K562 (cell line): ENCODE data around the gene ASIC1. TPM values are rescaled to one million over a fixed set of nuclear protein-coding genes. Genes with fewer than 3 reads are reported as not detected.
A peak's percentile ranks its signal among the peaks of the same experiment; 100 is the strongest.

Experiments used
- CBFA2T3 ChIP-seq: fragments of 450-650 bp; IDR thresholded peaks from 2 replicates; pipeline ENCODE4 v1.6.1; 2017
- CBX3 ChIP-seq, 2 experiments: IDR thresholded peaks; 1 replicate in 1 of 2; 2 replicates in 1 of 2; pipeline ENCODE4 v1.6.1; 2012; ENCODE audit warnings: inconsistent platforms in 2 of 2, low read length in 2 of 2, borderline replicate concordance in 1 of 2, control low read depth in 1 of 2
- CTCF ChIP-seq, 3 experiments: IDR thresholded peaks in 2 of 3; conservative IDR thresholded peaks in 1 of 3; 2 replicates each; pipeline ENCODE4 v1.5.1; 2011 to 2012; ENCODE audit warnings: low read length in 3 of 3, mild to moderate bottlenecking in 3 of 3, control low read depth in 2 of 3, improper control_type of control experiment in 1 of 3, inconsistent platforms in 1 of 3, low read depth in 1 of 3, mixed read lengths in 1 of 3, moderate library complexity in 1 of 3; ENCODE audit not compliant: insufficient read depth in 2 of 3
- FOXA3 ChIP-seq, 2 experiments: fragments of 450-650 bp in 1 of 2; sonication (generic) in 1 of 2; formaldehyde crosslinking; IDR thresholded peaks in 1 of 2; conservative IDR thresholded peaks in 1 of 2; 2 replicates each; pipeline versions ENCODE4 v1.4.0 to v1.8.0; 2020 to 2022; ENCODE audit warnings: mild to moderate bottlenecking in 2 of 2, missing genetic modification reagents in 1 of 2
- FUS ChIP-seq: fragments of 200-400 bp; formaldehyde crosslinking; optimal IDR thresholded peaks from 2 replicates; pipeline ENCODE3; 2017; ENCODE audit warnings: low read depth, low read length
- HDAC1 ChIP-seq, 2 experiments: fragments of 450-650 bp; IDR thresholded peaks; 2 replicates each; pipeline ENCODE4 v1.6.1; 2016 to 2017; ENCODE audit warnings: inconsistent platforms in 1 of 2, mild to moderate bottlenecking in 1 of 2, moderate library complexity in 1 of 2
- POLR2AphosphoS2 ChIP-seq: IDR thresholded peaks from 2 replicates; pipeline ENCODE4 v1.6.1; 2012; ENCODE audit warnings: low read length, improper control_type of control experiment
- SMC3 ChIP-seq: conservative IDR thresholded peaks from 2 replicates; pipeline ENCODE4 v1.6.1; 2011; ENCODE audit warnings: low read depth, low read length, improper control_type of control experiment; ENCODE audit not compliant: insufficient read depth
- THRB ChIP-seq: fragments of 450-650 bp; formaldehyde crosslinking; conservative IDR thresholded peaks from 2 replicates; pipeline ENCODE4 v1.4.0; 2022; ENCODE audit warnings: mild to moderate bottlenecking, missing genetic modification characterization
- XRCC3 ChIP-seq: fragments of 450-650 bp; IDR thresholded peaks from 2 replicates; pipeline ENCODE4 v1.6.1; 2017; ENCODE audit warnings: mild to moderate bottlenecking, moderate library complexity
- ZKSCAN3 ChIP-seq: fragments of 250-450 bp; sonication (Bioruptor Pico); IDR thresholded peaks from 2 replicates; pipeline ENCODE4 v1.4.0; 2020
- ZNF175 ChIP-seq: fragments of 200-800 bp; sonication (Bioruptor generic); IDR thresholded peaks from 2 replicates; pipeline ENCODE4 v1.6.1; 2016; ENCODE audit warnings: low read depth, mild to moderate bottlenecking, missing genetic modification characterization, missing compliant biosample characterization
- ZNF277 ChIP-seq: fragments of 250-450 bp; sonication (Bioruptor Pico); IDR thresholded peaks from 2 replicates; pipeline ENCODE4 v1.8.0; 2022; ENCODE audit warnings: inconsistent platforms, mild to moderate bottlenecking, moderate library complexity, borderline replicate concordance
- ZNF644 ChIP-seq: fragments of 200-800 bp; sonication (Bioruptor generic); IDR thresholded peaks from 2 replicates; pipeline ENCODE4 v1.6.1; 2016; ENCODE audit warnings: low read depth, missing genetic modification characterization, missing compliant biosample characterization
- polyA plus RNA-seq, 8 experiments: library from polyadenylated mRNA; depleted of rRNA in 4 of 8; stranded (reverse) in 5 of 8; unstranded in 3 of 8; fragments of >200 nt; fragmentation: Nextera tagmentation in 2 of 8; fragmentation: Illumina TruSeq in 1 of 8; extraction: Ambion mirVana in 2 of 8; extraction: Trizol in 1 of 8; gene quantifications; 2 replicates each; pipeline versions ENCODE4 v1.2.1 to v1.2.3, GENCODE V29; 2011 to 2014; ENCODE audit warnings: inconsistent platforms in 1 of 8, missing spikeins in 1 of 8
- total RNA-seq, 7 experiments: library from RNA; depleted of rRNA in 6 of 7; stranded (reverse); fragments of >200 nt in 6 of 7; fragmentation: Illumina TruSeq in 2 of 7; extraction: Trizol in 2 of 7; gene quantifications; 2 replicates each; pipeline versions ENCODE4 v1.2.1 to v1.2.3, GENCODE V29; 2011 to 2021; ENCODE audit warnings: low replicate concordance in 1 of 7
- TF ChIP-seq, protein P1 (sequence below): fragments of 200-800 bp; sonication (Bioruptor generic); IDR thresholded peaks from 2 replicates; pipeline ENCODE4 v1.6.1; 2016; ENCODE audit warnings: missing genetic modification characterization, missing compliant biosample characterization
- TF ChIP-seq, protein P2 (sequence below): fragments of 450-650 bp; IDR thresholded peaks from 2 replicates; pipeline ENCODE4 v1.6.1; 2016; ENCODE audit warnings: antibody characterized with exemption

ASIC1 gene
- total and polyA plus RNA-seq, 9 of the 15 experiments (the other 6 are each of a cell fraction or from before 2014, with no cell fraction given), result 0.01 to 1.7 (median 0.45) TPM

- TF ChIP-seq, protein P1, sequence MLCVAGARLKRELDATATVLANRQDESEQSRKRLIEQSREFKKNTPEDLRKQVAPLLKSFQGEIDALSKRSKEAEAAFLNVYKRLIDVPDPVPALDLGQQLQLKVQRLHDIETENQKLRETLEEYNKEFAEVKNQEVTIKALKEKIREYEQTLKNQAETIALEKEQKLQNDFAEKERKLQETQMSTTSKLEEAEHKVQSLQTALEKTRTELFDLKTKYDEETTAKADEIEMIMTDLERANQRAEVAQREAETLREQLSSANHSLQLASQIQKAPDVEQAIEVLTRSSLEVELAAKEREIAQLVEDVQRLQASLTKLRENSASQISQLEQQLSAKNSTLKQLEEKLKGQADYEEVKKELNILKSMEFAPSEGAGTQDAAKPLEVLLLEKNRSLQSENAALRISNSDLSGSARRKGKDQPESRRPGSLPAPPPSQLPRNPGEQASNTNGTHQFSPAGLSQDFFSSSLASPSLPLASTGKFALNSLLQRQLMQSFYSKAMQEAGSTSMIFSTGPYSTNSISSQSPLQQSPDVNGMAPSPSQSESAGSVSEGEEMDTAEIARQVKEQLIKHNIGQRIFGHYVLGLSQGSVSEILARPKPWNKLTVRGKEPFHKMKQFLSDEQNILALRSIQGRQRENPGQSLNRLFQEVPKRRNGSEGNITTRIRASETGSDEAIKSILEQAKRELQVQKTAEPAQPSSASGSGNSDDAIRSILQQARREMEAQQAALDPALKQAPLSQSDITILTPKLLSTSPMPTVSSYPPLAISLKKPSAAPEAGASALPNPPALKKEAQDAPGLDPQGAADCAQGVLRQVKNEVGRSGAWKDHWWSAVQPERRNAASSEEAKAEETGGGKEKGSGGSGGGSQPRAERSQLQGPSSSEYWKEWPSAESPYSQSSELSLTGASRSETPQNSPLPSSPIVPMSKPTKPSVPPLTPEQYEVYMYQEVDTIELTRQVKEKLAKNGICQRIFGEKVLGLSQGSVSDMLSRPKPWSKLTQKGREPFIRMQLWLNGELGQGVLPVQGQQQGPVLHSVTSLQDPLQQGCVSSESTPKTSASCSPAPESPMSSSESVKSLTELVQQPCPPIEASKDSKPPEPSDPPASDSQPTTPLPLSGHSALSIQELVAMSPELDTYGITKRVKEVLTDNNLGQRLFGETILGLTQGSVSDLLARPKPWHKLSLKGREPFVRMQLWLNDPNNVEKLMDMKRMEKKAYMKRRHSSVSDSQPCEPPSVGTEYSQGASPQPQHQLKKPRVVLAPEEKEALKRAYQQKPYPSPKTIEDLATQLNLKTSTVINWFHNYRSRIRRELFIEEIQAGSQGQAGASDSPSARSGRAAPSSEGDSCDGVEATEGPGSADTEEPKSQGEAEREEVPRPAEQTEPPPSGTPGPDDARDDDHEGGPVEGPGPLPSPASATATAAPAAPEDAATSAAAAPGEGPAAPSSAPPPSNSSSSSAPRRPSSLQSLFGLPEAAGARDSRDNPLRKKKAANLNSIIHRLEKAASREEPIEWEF (CRISPR knock-in tag), result peak; percentile 85; the same call in 1 of the 2 replicates
- TF ChIP-seq ZNF644 (tag), result peak; percentile 97
- TF ChIP-seq CTCF (IDR thresholded peaks at IDR 0.05 in 2 of 3, conservative IDR thresholded peaks at IDR 0.05 in 1 of 3; ENCODE audit: insufficient read depth in 2 of 3, low read depth in 1 of 3, low read length in 3 of 3), result peak in 2 of 3 experiments; percentile 33 to 39; a peak in 4 of 6 replicates
- no peak for TF ChIP-seq SMC3
- TF ChIP-seq, protein P2, sequence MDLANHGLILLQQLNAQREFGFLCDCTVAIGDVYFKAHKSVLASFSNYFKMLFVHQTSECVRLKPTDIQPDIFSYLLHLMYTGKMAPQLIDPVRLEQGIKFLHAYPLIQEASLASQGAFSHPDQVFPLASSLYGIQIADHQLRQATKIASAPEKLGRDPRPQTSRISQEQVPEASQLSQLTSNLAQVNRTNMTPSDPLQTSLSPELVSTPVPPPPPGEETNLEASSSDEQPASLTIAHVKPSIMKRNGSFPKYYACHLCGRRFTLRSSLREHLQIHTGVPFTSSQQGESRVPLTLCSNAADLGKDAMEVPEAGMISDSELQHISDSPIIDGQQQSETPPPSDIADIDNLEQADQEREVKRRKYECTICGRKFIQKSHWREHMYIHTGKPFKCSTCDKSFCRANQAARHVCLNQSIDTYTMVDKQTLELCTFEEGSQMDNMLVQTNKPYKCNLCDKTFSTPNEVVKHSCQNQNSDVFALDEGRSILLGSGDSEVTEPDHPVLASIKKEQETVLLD, result peak; percentile 39; the same call in 1 of the 2 replicates
- peak; percentile 99 for TF ChIP-seq CBFA2T3
- TF ChIP-seq ZNF175, result peak; percentile 97
- TF ChIP-seq POLR2AphosphoS2, result no peak
- no peak for TF ChIP-seq CBX3 (IDR thresholded peaks at IDR 0.05; ENCODE audit: borderline replicate concordance in 1 of 2, low read length in 2 of 2)
- no peak for TF ChIP-seq XRCC3
- no peak for TF ChIP-seq FOXA3 (CRISPR knock-in tag; conservative IDR thresholded peaks at IDR 0.05 in 1 of 2, IDR thresholded peaks at IDR 0.05 in 1 of 2)
- peak in 1 of 2 experiments; percentile 86; a peak in 2 of 4 replicates for TF ChIP-seq HDAC1 (IDR thresholded peaks at IDR 0.05)
- TF ChIP-seq THRB (CRISPR knock-in tag), result no peak
- no peak for TF ChIP-seq FUS
- no peak for TF ChIP-seq ZNF277
- no peak for TF ChIP-seq ZKSCAN3 (CRISPR knock-in tag)
Measured at GRCh38 chr12:50050410-50051098, 6.8 kb upstream of the ASIC1 start (continued).
